Activated CD4-positive, alpha-beta T cell treated with anti-CD3 and anti-CD28 coated beads, Interleukin-2, amount 10 ng/mL, durations not matched to agents 24 days and 14 days (primary cell): ENCODE measurements around the gene CCDC82. TPM values are rescaled to one million over a fixed set of nuclear protein-coding genes. Genes with fewer than 3 reads are reported as not detected.

Experiments
- DNase-seq: peaks from one replicate; pipeline ENCODE4 v3.0.0; 2022
- H3K27ac Mint-ChIP-seq: one replicate; pipeline ENCODE4 v1.8.0; 2022; ENCODE audit warnings: mild to moderate bottlenecking, mixed read lengths
- H3K27me3 Mint-ChIP-seq: one replicate; pipeline ENCODE4 v1.8.0; 2022; ENCODE audit warnings: mixed read lengths
- H3K36me3 Mint-ChIP-seq: one replicate; pipeline ENCODE4 v1.8.0; 2022; ENCODE audit warnings: low read depth, mild to moderate bottlenecking, mixed read lengths
- H3K4me1 Mint-ChIP-seq: one replicate; pipeline ENCODE4 v1.8.0; 2021; ENCODE audit warnings: mixed read lengths
- H3K4me3 Mint-ChIP-seq: one replicate; pipeline ENCODE4 v1.8.0; 2022; ENCODE audit warnings: mild to moderate bottlenecking, moderate library complexity, mixed read lengths
- H3K9me3 Mint-ChIP-seq: one replicate; pipeline ENCODE4 v1.8.0; 2021; ENCODE audit warnings: mixed read lengths
- intact Hi-C: fragments of 100-400 bp; cut with micrococcal nuclease; formaldehyde crosslinking; loops from one replicate; pipeline ENCODE4 v1.15.1; 2023
- total RNA-seq: library from RNA; stranded (reverse); gene quantifications from 2 replicates; pipeline ENCODE4 v1.2.3, GENCODE V29; 2022

The CCDC82 gene
- total RNA-seq, 1 donor from 2014 or later, result 31.8 TPM

DNA sequence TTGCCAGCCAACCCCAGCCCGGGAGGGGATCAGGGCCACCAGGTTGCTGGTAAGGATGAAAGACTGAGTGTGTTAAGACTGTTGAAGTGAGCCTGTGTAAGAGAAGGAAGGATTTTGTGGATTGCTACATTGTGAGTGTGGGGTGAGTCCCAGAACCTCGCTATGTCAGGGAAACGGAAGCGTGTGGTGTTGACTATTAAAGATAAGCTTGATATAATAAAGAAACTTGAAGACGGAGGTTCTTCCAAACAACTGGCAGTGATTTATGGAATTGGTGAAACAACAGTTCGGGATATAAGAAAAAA, 728 bp upstream of the CCDC82 start:
- intact Hi-C loops, result loop anchor here (1.0 to 5.0 kb wide), 5 partner anchors 47 to 601 kb away; partner anchors contain the start of genes FAM76B, MAML2 and MTMR2
- Mint-ChIP-seq H3K27ac (peak overlapping the region; percentile 96), H3K4me3 (peak overlapping the region; percentile 93), H3K4me1 (peaks cover 47% of the 10 kb centered on the region), H3K27me3 (no peaks in the 10 kb centered on the region), H3K36me3 (peaks cover 35% of the 10 kb centered on the region), H3K9me3 (peaks cover 4% of the 10 kb centered on the region)
- no peak for DNase-seq

DNA sequence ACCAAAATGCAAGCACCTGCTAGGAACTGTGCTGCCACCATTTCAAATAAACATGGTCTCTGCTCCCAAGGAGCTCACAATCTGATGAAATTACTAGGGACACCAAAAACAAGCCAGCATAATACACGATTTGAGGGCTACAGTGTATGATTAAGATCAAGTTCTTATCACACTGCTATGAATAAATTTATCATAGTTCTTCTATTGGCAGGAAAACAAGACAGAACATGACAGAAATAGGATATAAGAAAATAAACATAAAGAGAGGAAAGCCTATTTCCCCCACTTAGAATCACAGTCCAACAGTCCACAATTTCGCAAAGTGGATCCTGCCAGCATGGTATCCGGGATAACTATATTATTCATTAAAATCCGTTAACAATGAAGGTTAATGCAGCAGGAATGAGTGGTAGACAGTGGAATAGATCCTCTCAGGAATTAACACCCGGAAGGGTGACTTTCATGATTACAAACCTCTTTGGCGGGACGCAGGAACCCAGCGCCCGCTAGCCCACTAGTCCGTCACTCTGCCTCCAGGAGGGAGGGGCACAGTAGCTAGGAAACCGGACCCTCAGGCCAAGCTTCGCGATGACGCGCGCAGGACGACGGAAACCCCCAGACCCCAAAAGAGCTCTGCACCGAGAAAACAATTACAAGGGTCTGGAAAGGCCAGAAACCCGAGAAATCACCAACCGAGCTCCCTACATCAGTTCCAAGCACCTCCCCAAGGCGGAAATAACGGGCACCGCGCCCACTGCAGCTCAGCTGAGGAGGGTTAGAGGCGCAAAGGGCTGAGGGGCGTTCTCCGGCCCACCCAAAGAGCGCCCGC, 607 bp downstream of the CCDC82 start:
- intact Hi-C loops, result loop anchor here (2.0 to 5.0 kb wide), 3 partner anchors 147 to 1236 kb away; no protein-coding TSS in a partner anchor
- no peak for DNase-seq

DNA sequence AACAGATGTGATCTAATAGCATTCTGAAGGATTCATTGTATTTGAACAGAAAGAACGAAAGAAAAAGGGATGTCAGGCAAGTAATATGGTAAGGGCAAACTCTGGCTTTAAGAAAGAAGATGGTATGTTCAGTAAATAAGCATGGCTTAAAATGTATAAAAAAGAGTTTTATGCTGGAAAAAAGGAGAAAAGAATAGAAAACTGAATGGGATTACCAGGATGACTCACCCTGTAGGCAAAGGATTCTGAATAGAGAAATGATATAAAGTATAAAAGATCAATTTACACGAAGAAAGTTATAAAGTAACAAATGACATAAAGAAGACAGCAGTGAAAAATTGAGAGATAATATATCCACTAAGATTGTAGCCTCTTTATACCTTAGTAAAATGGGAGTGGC, 4.5 kb downstream of the CCDC82 start:
- H3K9me3 Mint-ChIP-seq, result no peaks in the 10 kb centered on the region
- DNase-seq, result no peak
- peaks cover 40% of the 10 kb centered on the region for H3K4me1 Mint-ChIP-seq
- intact Hi-C loops, result loop anchor here (5.0 kb wide), 1 partner anchor 143 kb away; no protein-coding TSS in a partner anchor
- peaks cover 42% of the 10 kb centered on the region for H3K36me3 Mint-ChIP-seq
- H3K27me3 Mint-ChIP-seq, result no peaks in the 10 kb centered on the region
- no peak overlapping the region for H3K27ac Mint-ChIP-seq
- H3K4me3 Mint-ChIP-seq, result no peak overlapping the region

More for the DNA sequence above, 607 bp downstream of the CCDC82 start:
- H3K4me3 Mint-ChIP-seq, result peak overlapping the region; percentile 93
- H3K4me1 Mint-ChIP-seq, result peaks cover 52% of the 10 kb centered on the region
- peaks cover 42% of the 10 kb centered on the region for H3K36me3 Mint-ChIP-seq
- H3K9me3 Mint-ChIP-seq, result peaks cover 4% of the 10 kb centered on the region
- peak overlapping the region; percentile 96 for H3K27ac Mint-ChIP-seq
- no peaks in the 10 kb centered on the region for H3K27me3 Mint-ChIP-seq

DNA sequence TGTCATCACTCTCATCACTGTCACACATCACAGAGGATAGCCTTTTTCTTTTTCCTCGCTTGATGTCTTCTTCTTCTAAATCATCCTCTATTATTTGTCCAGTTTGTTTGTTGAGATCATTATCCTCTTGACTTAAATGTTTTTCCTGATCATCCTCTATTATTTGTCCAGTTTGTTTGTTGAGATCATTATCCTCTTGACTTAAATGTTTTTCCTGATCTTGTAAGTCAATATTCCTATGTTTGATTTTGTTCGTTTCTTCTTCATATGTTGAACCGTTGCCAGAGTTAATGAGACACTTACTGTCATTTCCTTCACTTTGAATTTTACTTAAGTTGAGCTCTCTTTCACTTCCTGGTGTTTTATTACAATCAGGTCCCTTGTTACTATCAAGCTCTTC, 5.6 kb downstream of the CCDC82 start:
- no peaks in the 10 kb centered on the region for H3K27me3 Mint-ChIP-seq
- DNase-seq, result no peak
- H3K4me3 Mint-ChIP-seq, result peak overlapping the region; percentile 70
- intact Hi-C loops, result no loop called here
- H3K4me1 Mint-ChIP-seq, result peaks cover 43% of the 10 kb centered on the region
- H3K27ac Mint-ChIP-seq, result peak overlapping the region; percentile 41
- no peaks in the 10 kb centered on the region for H3K9me3 Mint-ChIP-seq
- H3K36me3 Mint-ChIP-seq, result peaks cover 46% of the 10 kb centered on the region

DNA sequence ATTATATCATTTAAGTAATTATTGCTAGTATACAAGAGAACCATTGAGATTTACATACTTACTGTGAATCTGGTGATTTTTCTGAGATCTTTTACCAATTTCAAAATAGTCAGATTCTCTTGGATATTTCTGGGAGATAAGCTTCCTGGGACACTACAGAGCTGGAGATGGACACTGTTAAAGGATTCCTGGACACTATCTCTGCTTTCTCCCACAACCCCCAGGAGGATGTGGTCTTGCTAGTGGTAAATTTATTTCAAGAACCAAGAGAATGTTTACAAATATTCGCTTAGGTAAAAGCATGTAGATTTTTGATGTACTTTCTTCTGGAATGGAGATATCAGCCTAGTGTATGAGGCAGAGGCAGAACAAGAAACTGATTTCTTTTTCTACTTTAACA, 12.9 kb downstream of the CCDC82 start:
- intact Hi-C loops, result no loop called here
- Mint-ChIP-seq H3K27me3 (no peaks in the 10 kb centered on the region), H3K4me3 (no peak overlapping the region), H3K9me3 (no peaks in the 10 kb centered on the region), H3K27ac (no peak overlapping the region), H3K4me1 (peaks cover 7% of the 10 kb centered on the region), H3K36me3 (peaks cover 34% of the 10 kb centered on the region)
- DNase-seq, result no peak

DNA sequence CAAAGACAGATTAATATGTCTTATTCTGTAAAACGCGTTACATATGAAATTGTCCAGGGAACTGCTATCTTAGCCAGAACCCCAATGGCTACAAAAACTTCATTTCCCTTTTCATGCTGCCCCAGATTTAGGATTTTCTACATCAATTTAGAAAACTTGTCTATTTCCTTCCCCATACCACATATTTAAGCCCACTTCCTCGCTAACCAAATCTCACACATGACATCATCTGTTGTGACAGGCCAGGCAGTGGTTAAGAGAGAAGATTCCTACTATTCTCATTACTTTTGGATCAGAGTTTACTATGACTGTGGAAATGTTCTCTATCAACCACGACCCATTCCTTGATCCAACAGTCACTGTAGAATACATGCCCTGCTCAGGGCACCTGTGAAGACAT, 15.9 kb downstream of the CCDC82 start:
- intact Hi-C loops, result no loop called here
- H3K27me3 Mint-ChIP-seq, result no peaks in the 10 kb centered on the region
- DNase-seq, result no peak
- H3K36me3 Mint-ChIP-seq, result peaks cover 35% of the 10 kb centered on the region
- no peak overlapping the region for H3K27ac Mint-ChIP-seq
- peaks cover 3% of the 10 kb centered on the region for H3K4me1 Mint-ChIP-seq
- no peak overlapping the region for H3K4me3 Mint-ChIP-seq
- H3K9me3 Mint-ChIP-seq, result no peaks in the 10 kb centered on the region

DNA sequence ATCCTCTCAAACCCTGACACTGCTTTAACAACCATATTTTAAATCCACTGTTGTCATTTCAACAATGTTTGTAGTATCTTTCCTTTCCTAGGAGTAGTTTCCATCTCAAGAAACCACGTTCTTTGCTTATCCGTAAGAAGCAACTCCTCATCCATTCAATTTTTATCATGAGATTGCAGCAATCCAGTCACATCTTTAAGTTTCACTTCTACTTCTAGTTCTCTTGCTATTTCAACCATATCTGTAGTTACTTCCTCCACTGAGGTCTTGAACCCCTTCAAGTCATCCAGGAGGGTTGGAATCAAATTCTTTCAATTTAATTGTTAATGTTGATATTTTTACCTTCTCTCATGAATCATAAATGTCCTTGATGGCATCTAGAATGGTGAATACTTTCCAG, 22.4 kb downstream of the CCDC82 start:
- no peak for DNase-seq
- Mint-ChIP-seq H3K36me3 (peaks cover 40% of the 10 kb centered on the region), H3K27me3 (no peaks in the 10 kb centered on the region), H3K4me3 (no peak overlapping the region), H3K9me3 (no peaks in the 10 kb centered on the region), H3K27ac (no peak overlapping the region), H3K4me1 (peaks cover 2% of the 10 kb centered on the region)
- intact Hi-C loops, result no loop called here

DNA sequence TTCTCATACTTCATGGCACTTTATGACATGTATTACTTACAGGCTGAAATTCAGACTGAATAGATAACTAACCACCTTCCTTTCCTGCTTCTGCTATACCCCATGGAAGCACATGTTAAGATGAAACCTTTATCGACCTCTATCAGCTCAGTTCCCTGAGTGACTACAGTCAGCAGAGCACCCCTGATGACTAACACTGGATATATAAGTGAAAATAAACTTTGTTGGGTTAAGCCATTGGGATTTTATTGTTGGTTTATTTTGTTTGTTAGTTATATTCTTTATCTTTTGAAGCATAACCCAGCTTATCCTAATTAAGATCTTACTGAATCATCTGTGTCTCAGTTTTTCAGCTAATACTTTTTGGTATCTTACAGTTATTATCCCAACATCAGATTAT, 23.7 kb downstream of the CCDC82 start:
- DNase-seq, result no peak
- H3K27me3 Mint-ChIP-seq, result no peaks in the 10 kb centered on the region
- no peak overlapping the region for H3K27ac Mint-ChIP-seq
- H3K9me3 Mint-ChIP-seq, result no peaks in the 10 kb centered on the region
- H3K4me1 Mint-ChIP-seq, result peaks cover 2% of the 10 kb centered on the region
- intact Hi-C loops, result no loop called here
- H3K4me3 Mint-ChIP-seq, result no peak overlapping the region
- H3K36me3 Mint-ChIP-seq, result peaks cover 35% of the 10 kb centered on the region

DNA sequence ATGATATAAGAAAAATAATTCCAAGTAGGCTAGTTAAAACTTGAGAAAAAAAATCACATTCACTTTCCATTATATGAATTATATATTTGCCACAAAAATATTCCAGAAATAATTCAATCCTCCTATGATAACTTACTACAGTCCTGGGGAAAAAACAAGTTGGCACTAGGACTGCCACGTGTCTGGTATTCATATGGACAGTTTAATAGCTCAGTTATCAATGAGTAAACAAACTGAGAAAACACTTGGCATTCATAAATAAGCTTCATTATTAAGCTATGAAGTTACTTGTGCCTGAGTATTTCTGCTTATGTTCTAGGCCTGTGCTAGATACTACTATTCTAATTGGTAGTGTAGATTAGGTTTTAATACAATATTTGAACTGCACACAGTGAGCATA, 24.2 kb downstream of the CCDC82 start:
- no peak for DNase-seq
- no peak overlapping the region for H3K4me3 Mint-ChIP-seq
- no peaks in the 10 kb centered on the region for H3K9me3 Mint-ChIP-seq
- no peaks in the 10 kb centered on the region for H3K27me3 Mint-ChIP-seq
- H3K4me1 Mint-ChIP-seq, result peaks cover 2% of the 10 kb centered on the region
- H3K27ac Mint-ChIP-seq, result no peak overlapping the region
- H3K36me3 Mint-ChIP-seq, result peaks cover 32% of the 10 kb centered on the region
- intact Hi-C loops, result no loop called here

DNA sequence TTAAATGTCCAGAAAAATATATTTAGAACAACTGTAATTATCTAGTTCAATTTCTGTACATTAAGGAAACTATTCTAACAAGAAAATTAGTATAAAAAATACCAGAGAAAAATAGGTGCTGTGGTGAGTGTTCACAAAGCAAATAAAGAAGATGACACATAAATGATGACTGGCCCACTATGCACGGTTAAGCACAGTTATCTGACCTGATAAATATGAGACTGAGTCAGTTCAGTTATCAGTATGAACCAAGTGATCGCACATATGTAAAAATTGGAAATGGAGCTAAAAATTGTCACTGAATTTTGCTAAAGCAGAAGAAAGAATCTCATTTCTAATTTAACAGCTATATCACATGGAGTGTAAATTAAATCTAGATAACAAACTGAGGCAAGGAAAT, 27.9 kb downstream of the CCDC82 start:
- no peaks in the 10 kb centered on the region for H3K27me3 Mint-ChIP-seq
- H3K36me3 Mint-ChIP-seq, result peaks cover 28% of the 10 kb centered on the region
- H3K9me3 Mint-ChIP-seq, result no peaks in the 10 kb centered on the region
- no peak overlapping the region for H3K27ac Mint-ChIP-seq
- no peak overlapping the region for H3K4me3 Mint-ChIP-seq
- intact Hi-C loops, result no loop called here
- peak; percentile 1 for DNase-seq
- peaks cover 22% of the 10 kb centered on the region for H3K4me1 Mint-ChIP-seq

DNA sequence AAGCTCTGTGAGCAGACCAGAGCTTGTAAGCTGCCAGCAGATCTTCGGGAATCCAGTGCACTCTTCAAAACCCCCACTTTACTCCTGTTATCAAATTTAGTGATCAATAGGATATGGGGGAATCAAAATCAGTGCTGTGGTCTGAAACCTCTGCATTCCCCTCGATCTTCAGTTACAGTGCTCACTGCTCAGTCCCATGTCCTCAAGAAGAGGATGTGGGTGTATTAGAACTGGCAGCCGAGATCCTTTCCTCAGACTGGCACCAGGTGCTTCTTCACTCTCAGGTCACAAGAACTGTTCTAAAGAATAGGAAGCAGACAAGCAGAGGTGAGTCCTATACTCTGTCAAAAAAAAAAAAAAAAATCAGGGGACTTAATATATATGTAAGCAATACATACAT, 31.4 kb downstream of the CCDC82 start:
- H3K36me3 Mint-ChIP-seq, result peaks cover 51% of the 10 kb centered on the region
- H3K9me3 Mint-ChIP-seq, result no peaks in the 10 kb centered on the region
- intact Hi-C loops, result no loop called here
- DNase-seq, result no peak
- no peak overlapping the region for H3K27ac Mint-ChIP-seq
- no peak overlapping the region for H3K4me3 Mint-ChIP-seq
- H3K4me1 Mint-ChIP-seq, result peaks cover 29% of the 10 kb centered on the region
- no peaks in the 10 kb centered on the region for H3K27me3 Mint-ChIP-seq

DNA sequence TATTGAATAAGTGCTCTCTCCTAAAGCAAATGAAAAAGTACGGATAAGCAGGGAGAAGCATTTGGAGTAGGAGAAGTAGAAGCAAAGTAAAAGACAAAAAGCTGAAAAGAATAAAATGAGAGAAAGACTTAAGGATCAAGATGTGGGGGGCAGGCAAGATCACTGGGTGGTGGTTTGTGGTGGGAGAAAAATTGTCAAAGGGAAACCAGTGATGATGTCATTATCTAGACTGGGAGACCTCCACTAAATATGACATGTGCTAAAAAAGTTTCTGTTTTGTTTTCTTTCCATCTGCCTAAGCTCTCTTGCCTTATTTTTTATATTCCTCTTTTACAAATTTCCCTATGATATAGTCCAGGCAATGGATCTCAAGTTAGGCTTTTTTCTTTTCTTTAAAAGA, 31.9 kb downstream of the CCDC82 start:
- H3K27ac Mint-ChIP-seq, result peak overlapping the region; percentile 6

DNA sequence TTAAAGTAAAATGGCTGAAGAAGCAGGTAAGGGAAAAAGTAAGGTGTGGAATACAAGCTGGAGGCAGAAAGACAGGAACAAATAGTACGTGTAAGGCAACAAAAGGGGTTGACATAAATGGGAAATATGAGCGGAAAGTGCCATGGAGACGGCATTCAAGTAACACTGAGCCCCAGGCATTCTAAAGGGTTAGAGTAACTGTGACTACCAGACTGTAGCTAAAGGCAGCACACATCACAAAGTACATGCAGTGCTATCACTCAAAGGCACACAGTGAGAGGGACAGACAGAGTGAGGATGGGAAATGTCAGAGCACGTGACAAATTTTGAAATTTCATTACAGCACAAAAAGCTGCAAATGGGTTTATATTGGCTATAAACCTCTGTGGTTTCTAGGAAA, 32.9 kb downstream of the CCDC82 start:
- H3K27ac Mint-ChIP-seq, result no peak overlapping the region
- H3K4me3 Mint-ChIP-seq, result no peak overlapping the region
- H3K36me3 Mint-ChIP-seq, result peaks cover 50% of the 10 kb centered on the region
- H3K27me3 Mint-ChIP-seq, result no peaks in the 10 kb centered on the region
- no peaks in the 10 kb centered on the region for H3K9me3 Mint-ChIP-seq
- intact Hi-C loops, result no loop called here
- H3K4me1 Mint-ChIP-seq, result peaks cover 29% of the 10 kb centered on the region
- peak; percentile 48 for DNase-seq

More for the DNA sequence above, 31.9 kb downstream of the CCDC82 start:
- Mint-ChIP-seq H3K9me3 (no peaks in the 10 kb centered on the region), H3K36me3 (peaks cover 51% of the 10 kb centered on the region), H3K27me3 (no peaks in the 10 kb centered on the region), H3K4me3 (no peak overlapping the region), H3K4me1 (peaks cover 29% of the 10 kb centered on the region)
- intact Hi-C loops, result no loop called here
- DNase-seq, result no peak

DNA sequence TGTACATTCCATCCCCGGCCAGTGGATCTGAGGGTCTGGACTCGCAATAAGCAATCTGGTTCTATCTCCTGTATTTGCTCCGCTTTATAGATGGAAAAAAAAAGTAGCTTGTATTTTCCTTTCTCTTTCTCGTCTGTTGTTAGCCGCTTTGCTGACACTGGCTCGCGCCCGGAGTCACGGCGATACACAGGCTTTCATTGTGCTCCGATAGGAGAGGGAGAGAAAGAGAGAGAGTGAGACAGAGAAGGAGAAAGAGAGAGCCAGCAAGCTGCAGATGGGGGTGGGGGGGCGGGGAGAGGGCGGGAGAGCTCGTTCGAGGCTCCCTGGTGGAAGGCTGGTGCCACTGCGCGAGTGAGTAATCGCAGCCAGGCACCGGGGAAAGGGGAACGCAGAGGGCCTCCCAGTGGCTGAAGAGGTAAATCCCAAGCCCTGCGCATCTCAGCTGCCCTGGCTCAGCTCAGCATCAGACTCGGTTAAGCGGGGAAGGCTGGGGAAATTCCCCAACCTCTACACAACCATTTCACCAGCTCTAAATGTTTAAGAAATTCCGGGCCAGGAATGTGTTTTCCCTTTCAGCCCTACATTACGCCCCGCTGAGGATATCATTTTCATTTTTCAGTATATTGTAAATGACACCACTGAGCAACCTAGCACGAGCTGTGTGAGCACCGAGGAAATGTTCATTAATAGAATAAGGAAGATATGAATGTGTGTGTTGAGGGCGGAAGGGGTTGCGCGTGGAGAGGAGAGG, 46.6 kb downstream of the CCDC82 start, which contains the start of gene MAML2:
Gene MAML2, minus strand, starts transcription at position 235 of the 751 bp plus-strand sequence. CDS start 1,300 bp downstream, outside the sequence.
- no peaks in the 10 kb centered on the region for H3K9me3 Mint-ChIP-seq
- peaks cover 10% of the 10 kb centered on the region for H3K36me3 Mint-ChIP-seq
- intact Hi-C loops, result loop anchor here (1.0 to 10.0 kb wide), 14 partner anchors 36 to 554 kb away; partner anchors contain the start of genes FAM76B, JRKL and MTMR2
- peaks cover 43% of the 10 kb centered on the region for H3K4me1 Mint-ChIP-seq
- DNase-seq, result peak; percentile 96
- peak within 1 kb of the TSS; percentile 93 for H3K27ac Mint-ChIP-seq
- no peaks in the 10 kb centered on the region for H3K27me3 Mint-ChIP-seq
- peak within 1 kb of the TSS; percentile 95 for H3K4me3 Mint-ChIP-seq
